ENCODE measurements around the gene RFWD3. TPM values are rescaled to one million over a fixed set of nuclear protein-coding genes. Genes with fewer than 3 reads are reported as not detected.
A peak's percentile ranks its signal among the peaks of the same experiment; 100 is the strongest.

Gene RFWD3
- total RNA-seq, 1 donor from 2014 or later = 72.8 TPM

DNA sequence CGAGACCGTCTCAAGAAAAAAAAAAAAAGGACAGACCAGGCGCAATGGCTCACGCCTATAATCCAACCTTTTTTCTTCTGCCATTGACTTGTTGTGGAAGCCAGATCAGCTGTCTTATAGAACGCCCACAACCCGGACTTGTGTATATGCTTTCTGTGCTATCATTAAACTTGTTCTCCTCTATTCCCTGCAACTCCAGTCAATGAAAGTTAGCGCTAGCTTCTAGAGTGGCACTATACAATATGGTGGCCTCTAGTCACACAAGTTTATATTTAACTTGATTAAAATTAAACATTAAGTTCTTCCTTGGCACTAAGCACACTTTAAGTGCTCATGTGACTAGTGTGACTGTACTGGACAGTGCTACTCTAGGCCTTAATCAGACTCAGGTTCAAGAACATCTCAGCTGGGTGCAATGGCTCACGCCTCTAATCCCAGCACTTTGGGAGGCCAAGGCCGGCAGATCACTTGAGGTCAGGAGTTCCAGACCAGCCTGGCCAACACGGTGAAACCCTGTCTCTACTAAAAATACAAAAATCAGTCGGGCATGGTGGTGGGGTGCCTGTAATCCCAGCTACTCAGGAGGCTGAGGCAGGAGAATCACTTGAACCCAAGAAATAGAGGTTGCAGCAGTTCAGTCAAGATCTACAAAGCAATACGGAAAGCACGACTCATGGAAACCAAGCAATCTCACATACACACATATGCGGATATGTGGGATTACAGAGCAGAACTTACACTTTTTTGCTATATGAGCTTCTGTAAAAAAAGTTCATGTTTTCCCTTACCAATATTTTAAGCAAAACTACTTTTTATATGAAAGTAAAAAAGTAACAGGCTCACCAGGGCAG lies 41.0 kb downstream of the RFWD3 start:
- peaks cover 14% of the 10 kb centered on the region for H3K36me3 Mint-ChIP-seq (ENCODE audit: low read depth)
- no peaks in the 10 kb centered on the region for H3K27me3 Mint-ChIP-seq (ENCODE audit: low read depth)
- H3K9me3 Mint-ChIP-seq = no peaks in the 10 kb centered on the region
- H3K27ac Mint-ChIP-seq (ENCODE audit: unreplicated experiment) = no peak overlapping the region
- TF ChIP-seq, protein P1, sequence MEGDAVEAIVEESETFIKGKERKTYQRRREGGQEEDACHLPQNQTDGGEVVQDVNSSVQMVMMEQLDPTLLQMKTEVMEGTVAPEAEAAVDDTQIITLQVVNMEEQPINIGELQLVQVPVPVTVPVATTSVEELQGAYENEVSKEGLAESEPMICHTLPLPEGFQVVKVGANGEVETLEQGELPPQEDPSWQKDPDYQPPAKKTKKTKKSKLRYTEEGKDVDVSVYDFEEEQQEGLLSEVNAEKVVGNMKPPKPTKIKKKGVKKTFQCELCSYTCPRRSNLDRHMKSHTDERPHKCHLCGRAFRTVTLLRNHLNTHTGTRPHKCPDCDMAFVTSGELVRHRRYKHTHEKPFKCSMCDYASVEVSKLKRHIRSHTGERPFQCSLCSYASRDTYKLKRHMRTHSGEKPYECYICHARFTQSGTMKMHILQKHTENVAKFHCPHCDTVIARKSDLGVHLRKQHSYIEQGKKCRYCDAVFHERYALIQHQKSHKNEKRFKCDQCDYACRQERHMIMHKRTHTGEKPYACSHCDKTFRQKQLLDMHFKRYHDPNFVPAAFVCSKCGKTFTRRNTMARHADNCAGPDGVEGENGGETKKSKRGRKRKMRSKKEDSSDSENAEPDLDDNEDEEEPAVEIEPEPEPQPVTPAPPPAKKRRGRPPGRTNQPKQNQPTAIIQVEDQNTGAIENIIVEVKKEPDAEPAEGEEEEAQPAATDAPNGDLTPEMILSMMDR (conservative IDR thresholded peaks at IDR 0.05) = no peak
- H3K4me3 Mint-ChIP-seq = no peak overlapping the region
- H3K4me1 Mint-ChIP-seq = peaks cover 4% of the 10 kb centered on the region
- DNase-seq (ENCODE audit: low read depth, low spot score) = no peak

DNA sequence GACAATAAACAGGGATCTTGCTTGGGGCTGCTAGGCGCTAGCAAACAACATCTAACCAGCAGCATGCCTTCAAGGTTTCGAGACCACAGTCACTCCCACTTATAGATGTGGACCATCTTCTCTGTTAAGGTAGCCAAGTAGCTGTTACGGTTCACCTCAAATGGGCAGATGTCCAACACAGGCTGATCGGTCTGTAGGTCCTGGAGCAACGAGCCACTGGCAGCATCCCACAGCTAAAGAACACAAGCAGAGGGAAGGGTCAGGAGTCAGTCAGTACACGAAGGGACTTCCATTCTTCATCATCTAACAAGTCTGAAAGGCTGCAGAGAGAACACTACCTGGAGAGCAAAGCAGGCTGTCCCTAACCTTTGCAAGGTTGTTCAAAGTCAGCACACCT lies 42.8 kb downstream of the RFWD3 start:
- H3K27ac Mint-ChIP-seq (ENCODE audit: unreplicated experiment) = peak overlapping the region; percentile 83
- TF ChIP-seq, protein P1 (conservative IDR thresholded peaks at IDR 0.05) = no peak
- H3K36me3 Mint-ChIP-seq (ENCODE audit: low read depth) = peaks cover 9% of the 10 kb centered on the region
- no peak for DNase-seq (ENCODE audit: low read depth, low spot score)
- H3K4me1 Mint-ChIP-seq = peaks cover 4% of the 10 kb centered on the region
- no peaks in the 10 kb centered on the region for H3K27me3 Mint-ChIP-seq (ENCODE audit: low read depth)
- H3K9me3 Mint-ChIP-seq = no peaks in the 10 kb centered on the region
- no peak overlapping the region for H3K4me3 Mint-ChIP-seq

DNA sequence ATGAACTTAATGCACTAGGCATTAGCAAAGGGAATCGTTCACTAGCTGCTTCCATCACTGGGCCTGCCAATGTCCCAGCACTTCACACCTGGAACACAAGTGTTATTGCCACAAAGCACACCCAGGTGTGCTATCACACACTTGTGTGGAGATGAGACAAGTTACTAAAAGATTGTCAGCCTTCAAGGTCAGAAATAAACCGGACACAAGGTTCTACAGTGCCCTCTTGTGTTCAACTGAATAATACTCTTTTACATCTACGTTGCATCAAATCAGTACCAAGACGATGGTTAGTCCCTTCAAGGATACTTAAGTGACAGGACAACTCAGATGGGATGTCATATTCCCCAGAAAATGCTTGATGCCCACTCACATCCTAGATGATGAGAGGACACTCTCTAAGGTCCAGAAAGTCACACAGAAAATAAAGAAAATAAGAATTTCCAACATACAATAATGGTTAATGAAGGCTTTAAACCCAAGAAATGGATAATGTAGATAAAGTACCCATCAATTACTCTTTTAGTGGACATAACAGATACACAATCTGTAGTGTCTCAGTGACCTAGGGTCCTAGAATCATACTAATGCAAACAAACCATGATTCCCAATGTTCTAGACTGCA lies 43.4 kb downstream of the RFWD3 start:
- no peak for DNase-seq (ENCODE audit: low read depth, low spot score)
- Mint-ChIP-seq H3K4me3 (no peak overlapping the region), H3K4me1 (peaks cover 4% of the 10 kb centered on the region), H3K9me3 (no peaks in the 10 kb centered on the region), H3K27me3 (ENCODE audit: low read depth) (no peaks in the 10 kb centered on the region), H3K27ac (ENCODE audit: unreplicated experiment) (no peak overlapping the region), H3K36me3 (ENCODE audit: low read depth) (peaks cover 9% of the 10 kb centered on the region)
- TF ChIP-seq, protein P1 (conservative IDR thresholded peaks at IDR 0.05) = peak; percentile 74

DNA sequence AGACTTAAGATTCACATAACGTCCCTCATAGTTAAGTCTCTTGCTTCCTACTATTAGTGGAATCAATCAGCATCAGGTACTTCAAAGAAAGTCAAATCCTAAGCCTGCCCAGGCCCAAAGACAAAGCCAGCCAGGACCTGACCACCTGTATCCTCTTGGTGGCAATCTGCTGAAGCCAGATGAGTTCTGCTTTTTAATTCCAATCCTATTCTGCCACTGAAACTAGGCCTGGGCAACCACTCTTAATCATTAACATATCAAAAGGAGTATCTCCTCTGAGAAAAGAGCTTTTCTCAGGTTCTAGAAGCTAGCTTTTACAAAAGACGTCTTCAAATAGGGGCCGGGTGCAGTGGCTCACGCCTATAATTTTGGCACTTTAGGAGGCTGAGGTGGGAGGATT lies 44.7 kb downstream of the RFWD3 start:
- no peak overlapping the region for H3K27ac Mint-ChIP-seq (ENCODE audit: unreplicated experiment)
- TF ChIP-seq, protein P1 (conservative IDR thresholded peaks at IDR 0.05) = no peak
- no peak overlapping the region for H3K4me3 Mint-ChIP-seq
- H3K9me3 Mint-ChIP-seq = no peaks in the 10 kb centered on the region
- peaks cover 4% of the 10 kb centered on the region for H3K4me1 Mint-ChIP-seq
- H3K36me3 Mint-ChIP-seq (ENCODE audit: low read depth) = peaks cover 9% of the 10 kb centered on the region
- H3K27me3 Mint-ChIP-seq (ENCODE audit: low read depth) = no peaks in the 10 kb centered on the region
- no peak for DNase-seq (ENCODE audit: low read depth, low spot score)

DNA sequence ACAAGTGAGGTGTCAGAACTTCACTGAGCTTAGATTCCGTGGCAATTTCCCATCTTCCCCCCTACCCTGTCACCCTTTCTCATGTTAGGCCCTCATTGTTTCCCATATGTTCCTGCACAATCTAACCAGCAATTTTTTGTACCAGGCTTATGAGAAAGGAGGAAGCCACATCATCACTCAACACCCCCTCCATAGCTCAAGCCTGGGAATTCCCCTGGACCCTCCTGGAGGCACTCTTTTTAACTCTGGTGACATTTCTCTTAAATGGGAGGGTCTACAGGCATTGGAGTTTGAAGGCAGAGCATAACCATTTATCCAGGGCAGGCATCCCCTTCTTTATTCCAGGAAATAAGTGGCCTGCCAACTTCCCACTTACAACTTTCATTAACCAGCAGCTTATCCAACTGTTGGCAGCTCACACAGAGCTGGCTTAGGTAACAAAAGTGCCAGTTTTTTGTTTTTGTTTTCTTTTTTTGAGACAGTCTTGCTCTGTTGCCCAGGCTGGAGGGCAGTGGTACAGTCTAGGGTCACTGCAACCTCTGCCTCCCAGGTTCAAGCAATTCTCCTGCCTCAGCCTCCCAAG lies 49.4 kb downstream of the RFWD3 start:
- Mint-ChIP-seq H3K9me3 (no peaks in the 10 kb centered on the region), H3K36me3 (ENCODE audit: low read depth) (peaks cover 4% of the 10 kb centered on the region), H3K4me3 (no peak overlapping the region), H3K27me3 (ENCODE audit: low read depth) (no peaks in the 10 kb centered on the region), H3K4me1 (no peaks in the 10 kb centered on the region), H3K27ac (ENCODE audit: unreplicated experiment) (no peak overlapping the region)
- TF ChIP-seq, protein P1 (conservative IDR thresholded peaks at IDR 0.05) = no peak
- DNase-seq (ENCODE audit: low read depth, low spot score) = no peak
